NCI-H1105 (cell line): ENCODE results near the gene RAP2A.

Experiments used
- DNase-seq: peaks from one replicate; lab custom pipeline; 2025; lab: John Stamatoyannopoulos, UW

The RAP2A gene

DNA sequence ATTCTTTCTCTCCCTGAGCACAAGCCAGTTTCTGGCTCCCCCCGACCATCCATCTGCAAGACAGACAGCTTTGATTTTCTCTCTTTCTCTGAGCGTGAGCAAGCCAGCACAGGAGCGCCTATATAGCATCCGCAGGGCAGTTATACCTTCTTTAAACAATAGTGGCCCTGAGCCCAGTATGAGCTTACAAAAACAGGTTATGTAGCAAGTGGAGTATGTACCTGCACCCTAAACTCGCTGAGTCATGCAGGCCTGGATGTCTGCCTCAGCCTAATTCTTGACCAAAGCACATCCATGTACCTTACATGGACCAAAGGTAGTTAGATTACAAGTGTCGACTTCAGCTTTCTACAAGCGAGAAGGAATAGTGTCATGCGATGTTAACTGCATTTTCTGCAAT is 61.7 kb downstream of the RAP2A start:
- no peak for DNase-seq

GRCh38 chr13:97496511-97496910 is 62.5 kb downstream of the RAP2A start:
- DNase-seq = no peak

DNA sequence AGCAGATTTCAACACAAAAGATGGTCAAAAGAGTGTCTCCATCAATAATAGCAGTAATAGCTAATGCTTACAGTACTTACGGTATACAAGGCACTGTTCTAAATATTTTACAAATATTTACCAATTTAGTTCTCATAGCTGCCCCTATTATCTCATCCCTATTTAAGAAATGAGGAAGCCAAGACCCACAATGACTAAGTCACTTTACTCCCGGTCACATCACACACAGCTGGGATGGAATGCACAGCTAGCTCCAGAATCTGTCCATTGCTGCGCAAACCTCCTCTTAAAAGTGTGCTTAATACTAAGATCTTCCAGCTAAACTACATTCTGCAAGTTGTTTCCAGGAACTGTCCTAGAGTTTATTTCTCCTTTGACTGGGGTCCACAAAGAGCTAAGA is 63.4 kb downstream of the RAP2A start:
- DNase-seq = no peak

DNA sequence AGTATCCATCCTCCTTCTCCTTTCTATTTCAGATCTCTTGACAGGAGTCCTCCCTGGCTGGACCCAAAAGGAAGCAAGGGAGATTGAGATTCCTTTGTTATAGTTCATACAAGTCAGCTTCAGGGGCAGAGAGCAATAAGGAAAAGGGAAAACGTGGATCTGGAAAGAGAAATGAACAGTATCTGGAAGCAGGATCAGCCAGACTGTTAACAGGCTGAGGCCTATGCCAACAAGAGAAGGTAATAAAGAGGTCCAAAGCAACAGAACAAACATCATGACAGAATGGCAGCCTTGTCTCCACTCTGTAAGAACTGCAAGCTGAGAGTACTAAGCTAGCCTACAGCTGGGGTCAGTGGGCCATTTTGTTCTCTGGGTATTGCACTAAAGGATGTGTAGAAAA is 64.5 kb downstream of the RAP2A start:
- no peak for DNase-seq

DNA sequence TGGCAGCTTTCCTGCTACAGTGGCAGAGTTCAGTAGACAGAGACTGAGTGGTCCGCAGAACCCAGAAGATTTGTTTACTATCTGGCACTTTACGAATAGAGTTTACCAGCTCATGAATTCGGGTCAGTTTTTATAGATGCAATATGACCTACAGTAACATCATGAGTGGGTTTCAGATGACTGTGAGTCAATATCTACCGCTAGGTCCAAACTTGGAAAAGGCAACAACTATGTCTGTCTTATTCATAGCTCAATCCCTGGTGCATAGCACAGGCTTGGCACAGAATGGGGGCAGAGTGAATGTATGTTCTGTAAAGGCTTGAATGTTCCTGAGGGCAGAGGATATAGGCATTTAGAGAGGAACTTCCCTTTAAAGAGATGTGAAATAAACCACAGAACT is 65.2 kb downstream of the RAP2A start:
- DNase-seq = no peak

- no peak for DNase-seq
Observed at GRCh38 chr13:97502181-97502580, 68.2 kb downstream of the RAP2A start.

GRCh38 chr13:97502706-97503105 is 68.7 kb downstream of the RAP2A start:
- DNase-seq = no peak

GRCh38 chr13:97505017-97505416 is 71.0 kb downstream of the RAP2A start:
- DNase-seq = no peak

GRCh38 chr13:97506511-97506910 is 72.5 kb downstream of the RAP2A start:
- no peak for DNase-seq

- DNase-seq = no peak
Observed at GRCh38 chr13:97512732-97513131, 78.8 kb downstream of the RAP2A start.

DNA sequence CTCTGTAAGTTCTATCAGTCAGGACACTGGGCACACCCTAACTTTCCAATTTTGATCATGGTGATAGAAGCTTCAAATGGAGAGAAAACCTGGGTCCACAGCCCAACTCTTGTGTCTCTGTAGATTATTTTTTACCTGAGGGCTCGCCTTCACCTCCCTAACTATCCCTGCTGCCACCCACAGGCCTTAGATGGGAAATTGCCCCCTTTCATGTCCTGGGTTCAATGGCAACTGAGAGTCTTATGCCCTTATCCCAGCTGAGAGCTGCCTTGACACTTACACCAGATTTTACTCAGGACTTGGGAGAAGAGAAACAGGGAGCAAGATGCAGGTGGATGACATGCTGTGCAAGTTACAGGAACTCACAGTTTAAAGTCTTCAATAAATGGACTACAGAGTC is 81.7 kb downstream of the RAP2A start:
- DNase-seq = no peak

DNA sequence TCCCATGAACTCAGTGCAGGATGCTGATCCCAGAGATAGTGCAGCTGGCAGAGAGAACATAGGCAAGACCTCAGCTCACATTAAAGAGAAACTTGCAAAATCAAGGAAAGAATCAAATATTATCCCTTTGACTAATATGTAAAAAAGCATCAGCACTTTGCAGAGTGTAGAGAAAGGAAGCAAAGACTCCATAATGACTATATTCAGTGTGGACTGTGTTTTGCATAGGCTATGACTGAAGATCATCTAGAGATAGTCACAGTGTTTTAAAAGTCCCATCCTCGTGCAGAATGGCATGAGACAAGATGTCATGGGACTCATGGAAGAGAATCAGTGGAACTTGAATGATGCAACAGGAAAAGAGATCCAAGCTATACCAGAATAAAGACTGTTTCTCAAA is 84.0 kb downstream of the RAP2A start:
- no peak for DNase-seq
